Ishikawa (cell line): ENCODE results near the gene SLC26A4.

ENCODE experiments used
- MAX ChIP-seq: IDR thresholded peaks from 2 replicates; pipeline ENCODE4 v1.6.1; 2012
- RAD21 ChIP-seq: IDR thresholded peaks from 2 replicates; pipeline ENCODE4 v1.6.1; 2012; ENCODE audit warnings: low read depth

- TF ChIP-seq RAD21 (no peak), MAX (no peak)
Observed at GRCh38 chr7:107613948-107614347, 46.7 kb upstream of the SLC26A4 start.
